Fibroblast of villous mesenchyme (primary cell): ENCODE data around the gene TMEM174. TPM values are rescaled to one million over a fixed set of nuclear protein-coding genes. Genes with fewer than 3 reads are reported as not detected.
"Not testable (repeated sequence)": the region's sequence is repeated elsewhere in the genome, so short reads cannot be mapped to it uniquely, and the experiment has no call there.

Source experiments
- DNase-seq: peaks from one replicate; pipeline ENCODE4 v3.0.0-alpha.2; 2010; ENCODE audit warnings: low read depth
- H3K4me3 ChIP-seq: 2 replicates; pipeline ENCODE4 v1.5.1; 2011; ENCODE audit warnings: low read depth, mild to moderate bottlenecking, low read length
- CTCF ChIP-seq: IDR thresholded peaks from 2 replicates; pipeline ENCODE4 v1.5.1; 2012; ENCODE audit warnings: low read depth, mild to moderate bottlenecking, low read length; ENCODE audit not compliant: insufficient read depth
- total RNA-seq: library from RNA; depleted of rRNA; stranded (reverse); fragments of >200 nt; gene quantifications from 2 replicates; pipeline ENCODE4 v1.2.3, GENCODE V29; 2012

The TMEM174 gene
- total RNA-seq, 1 donor: not detected

GRCh38 chr5:73213566-73213998, 40.6 kb downstream of the TMEM174 start:
- peak; percentile 10 for DNase-seq
- TF ChIP-seq CTCF: no peak
- no peak overlapping the region for H3K4me3 ChIP-seq

- no peak for TF ChIP-seq CTCF
- no peak overlapping the region for H3K4me3 ChIP-seq
- no peak for DNase-seq
Observed at GRCh38 chr5:73214306-73214705, 41.3 kb downstream of the TMEM174 start.

GRCh38 chr5:73214996-73215395, 42.0 kb downstream of the TMEM174 start:
- DNase-seq: no peak
- TF ChIP-seq CTCF: no peak
- no peak overlapping the region for H3K4me3 ChIP-seq

GRCh38 chr5:73215531-73215890, 42.5 kb downstream of the TMEM174 start:
- no peak for DNase-seq
- H3K4me3 ChIP-seq: peak overlapping the region; percentile 48
- TF ChIP-seq CTCF: no peak

- peak; percentile 73 for DNase-seq
- peak; percentile 84 for TF ChIP-seq CTCF
- H3K4me3 ChIP-seq: peak overlapping the region; percentile 48
Observed at GRCh38 chr5:73215891-73216610, 43.1 kb downstream of the TMEM174 start.

- peak; percentile 57 for TF ChIP-seq CTCF
- no peak overlapping the region for H3K4me3 ChIP-seq
- peak; percentile 30 for DNase-seq
Observed at GRCh38 chr5:73218552-73219171, 45.7 kb downstream of the TMEM174 start.

GRCh38 chr5:73219336-73219735, 46.3 kb downstream of the TMEM174 start:
- H3K4me3 ChIP-seq, DNase-seq: not testable (repeated sequence)
